Measurements from ENCODE around the gene INO80E. TPM values are rescaled to one million over a fixed set of nuclear protein-coding genes. Genes with fewer than 3 reads are reported as not detected.

The INO80E gene
- total RNA-seq, 1 experiment from 2014 or later = 89.8 TPM

GRCh38 chr16:29961127-29961478 is 34.9 kb upstream of the INO80E start:
- H2AFZ ChIP-seq (ENCODE audit: low read depth, low read length, poor library complexity, severe bottlenecking) = no peak overlapping the region
- CTCF ChIA-PET = interaction anchor here (1.1 to 1.5 kb wide), 3 partner anchors 12 to 153 kb away, joined by 3 to 7 read pairs (median 5); partner anchors contain the start of gene TAOK2

More at GRCh38 chr16:29961127-29961478, 34.9 kb upstream of the INO80E start:
- Histone ChIP-seq H4K20me1 (ENCODE audit: insufficient read depth) (no peaks in the 10 kb centered on the region), H3K4me3 (replicated peaks in 1 of 2; ENCODE audit: low read depth in 1 of 2, low read length in 2 of 2) (peak overlapping the region; percentile 64 to 71), H3K27ac (ENCODE audit: low read depth, low read length) (peak overlapping the region; percentile 73), H3K9me3 (ENCODE audit: control insufficient read depth in 1 of 2, insufficient read depth in 1 of 2, low read depth in 1 of 2, low read length in 2 of 2) (no peaks in the 10 kb centered on the region), H3K4me1 (ENCODE audit: control insufficient read depth in 1 of 2, insufficient read depth in 2 of 2, low read length in 2 of 2) (peaks cover 11 to 24% of the 10 kb centered on the region in 2 experiments), H3K4me2 (ENCODE audit: low read length) (peak overlapping the region; percentile 82), H3K9me2 (ENCODE audit: insufficient read depth) (no peaks in the 10 kb centered on the region), H3K27me3 (ENCODE audit: insufficient read depth, low read length) (no peaks in the 10 kb centered on the region), H3K9ac (ENCODE audit: low read length) (peak overlapping the region; percentile 73), H3K79me2 (ENCODE audit: insufficient read depth, low read length) (no peaks in the 10 kb centered on the region), H3K36me3 (ENCODE audit: control insufficient read depth in 1 of 2, insufficient read depth in 2 of 2, low read length in 2 of 2) (no peaks in the 10 kb centered on the region; a peak in 1 of 4 replicates)
- POLR2A ChIA-PET = interaction anchor here (0.8 to 4.2 kb wide), 6 partner anchors 10 to 145 kb away, joined by 3 to 18 read pairs (median 4); partner anchors contain the start of genes HIRIP3, PAGR1, SEZ6L2 and TAOK2
- DNase-seq (ENCODE audit: low read depth, low spot score) = no peak
- no peak for TF ChIP-seq POLR2AphosphoS5 (IDR thresholded peaks at IDR 0.05; ENCODE audit: low read depth, low read length)
- no peak for TF ChIP-seq POLR2A (IDR thresholded peaks at IDR 0.05; ENCODE audit: borderline replicate concordance, extremely low read depth, insufficient read depth, insufficient read length)
- TF ChIP-seq ZBTB33 (IDR thresholded peaks at IDR 0.05; ENCODE audit: extremely low read depth, insufficient replicate concordance, low read length) = no peak
- RAD21 ChIA-PET (ENCODE audit: low non-redundant PET in 1 of 2, low total read pairs in 2 of 2, uncharacterized antibody in 2 of 2, unreplicated experiment in 2 of 2) = interaction anchor here in 1 of 2 experiments (0.7 to 1.0 kb wide), 2 partner anchors 12 to 142 kb away, joined by 4 to 6 read pairs; partner anchors contain the start of gene TAOK2
- BruUV-seq (replicated peaks) = no TSS peak
- ATAC-seq = no peak
- intact Hi-C loops (cut with micrococcal nuclease) = no loop called here

All from HCT116 (cell line).